ENCODE measurements around the gene TRUB2.

The TRUB2 gene

DNA sequence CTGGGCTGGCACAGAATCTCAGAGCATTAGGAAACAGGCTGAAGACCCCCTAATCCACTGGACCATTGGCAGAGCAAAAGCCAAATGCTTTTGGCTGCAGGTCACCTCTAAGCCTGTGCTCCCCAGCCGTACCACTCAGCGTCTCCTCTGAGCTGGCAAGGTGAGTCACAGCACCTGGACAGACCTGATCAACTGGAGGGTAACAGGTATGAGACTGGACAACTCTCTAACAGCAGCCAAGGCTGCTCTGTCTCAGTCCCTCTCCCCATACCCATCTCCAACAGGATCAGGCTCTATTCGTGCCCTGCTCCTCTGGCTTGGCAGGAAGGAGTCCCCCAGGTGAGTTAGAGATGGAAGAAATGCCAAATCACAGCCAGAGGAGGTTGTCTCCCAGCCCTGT lies 51.1 kb downstream of the TRUB2 start:
- DNase-seq (ENCODE audit: low read depth in 3 of 3), result no peak

- no peak for DNase-seq (ENCODE audit: low read depth in 3 of 3)
These were observed 55.2 kb downstream of the TRUB2 start for GRCh38 chr9:128266868-128267590.

DNA sequence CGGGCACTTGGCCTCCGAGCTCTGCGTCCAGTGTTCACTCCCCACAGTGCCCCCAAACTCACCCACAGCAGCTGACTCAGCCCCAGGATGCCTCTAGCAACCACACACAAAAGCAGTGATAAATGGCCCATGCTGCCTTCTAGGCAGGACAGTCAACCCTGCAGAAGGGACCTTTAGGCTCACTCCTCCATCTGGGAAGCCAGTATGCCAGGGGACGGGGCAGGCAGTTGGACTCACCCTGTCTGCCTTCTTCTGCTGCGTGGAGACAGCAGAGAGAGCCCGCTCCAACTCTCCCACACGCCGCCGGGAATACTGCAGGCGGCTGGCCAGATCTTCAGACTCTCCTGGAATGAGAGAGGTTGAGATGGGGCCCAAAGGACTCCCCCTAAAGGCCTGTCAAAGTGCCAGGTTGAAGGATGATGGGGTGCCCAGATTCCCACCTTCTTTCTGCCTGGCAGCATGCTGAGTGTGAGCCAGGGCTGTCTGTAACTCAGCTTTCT lies 56.8 kb downstream of the TRUB2 start:
- no peak for DNase-seq (ENCODE audit: low read depth in 3 of 3)

DNA sequence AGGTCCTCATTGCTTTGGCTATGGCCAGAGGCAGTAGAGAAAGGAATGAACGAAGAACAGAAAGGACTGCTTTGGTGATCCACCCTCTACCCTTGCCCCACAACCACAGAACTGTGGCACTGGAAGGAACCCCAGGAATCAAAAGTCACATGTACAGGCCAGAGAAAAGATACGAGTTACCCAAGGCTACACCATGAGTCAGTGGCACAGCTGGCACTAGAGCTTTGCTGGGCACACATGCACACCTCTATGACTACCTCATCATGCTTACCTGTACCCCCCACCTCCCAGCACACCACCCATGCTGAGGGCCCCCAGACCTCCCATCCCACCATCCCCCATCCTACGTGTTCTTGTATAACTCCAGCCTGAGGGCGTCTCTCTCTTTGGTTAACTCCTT lies 59.6 kb downstream of the TRUB2 start:
- no peak for DNase-seq (ENCODE audit: low read depth in 3 of 3)

DNA sequence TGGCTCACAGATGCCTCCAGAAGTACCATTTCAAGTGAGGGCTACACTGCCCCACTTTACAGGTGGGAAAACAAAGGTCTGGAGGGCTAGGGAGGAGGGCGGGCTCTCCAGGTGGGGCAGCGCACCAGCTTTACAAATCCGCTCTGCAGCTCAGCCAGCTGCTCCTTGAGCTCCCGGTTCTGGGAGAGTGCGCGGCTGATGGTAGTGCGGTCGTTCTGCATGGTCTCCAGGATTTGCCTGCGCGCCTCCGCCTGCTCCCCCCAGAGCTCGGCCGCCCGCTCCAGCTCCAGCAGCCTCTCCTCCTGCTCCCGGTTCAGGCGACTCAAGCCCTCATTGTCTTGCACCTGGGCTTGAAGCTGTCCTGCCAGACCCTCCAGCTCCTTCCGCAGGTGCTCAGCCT lies 61.9 kb downstream of the TRUB2 start:
- DNase-seq (ENCODE audit: low read depth in 3 of 3), result no peak

GRCh38 chr9:128259156-128259555 lies 63.1 kb downstream of the TRUB2 start:
- no peak for DNase-seq (ENCODE audit: low read depth in 3 of 3)

- no peak for DNase-seq (ENCODE audit: low read depth in 3 of 3)
These were observed 63.9 kb downstream of the TRUB2 start for GRCh38 chr9:128258326-128258725.

- no peak for DNase-seq (ENCODE audit: low read depth in 3 of 3)
These were observed 64.3 kb downstream of the TRUB2 start for GRCh38 chr9:128257907-128258306.

DNA sequence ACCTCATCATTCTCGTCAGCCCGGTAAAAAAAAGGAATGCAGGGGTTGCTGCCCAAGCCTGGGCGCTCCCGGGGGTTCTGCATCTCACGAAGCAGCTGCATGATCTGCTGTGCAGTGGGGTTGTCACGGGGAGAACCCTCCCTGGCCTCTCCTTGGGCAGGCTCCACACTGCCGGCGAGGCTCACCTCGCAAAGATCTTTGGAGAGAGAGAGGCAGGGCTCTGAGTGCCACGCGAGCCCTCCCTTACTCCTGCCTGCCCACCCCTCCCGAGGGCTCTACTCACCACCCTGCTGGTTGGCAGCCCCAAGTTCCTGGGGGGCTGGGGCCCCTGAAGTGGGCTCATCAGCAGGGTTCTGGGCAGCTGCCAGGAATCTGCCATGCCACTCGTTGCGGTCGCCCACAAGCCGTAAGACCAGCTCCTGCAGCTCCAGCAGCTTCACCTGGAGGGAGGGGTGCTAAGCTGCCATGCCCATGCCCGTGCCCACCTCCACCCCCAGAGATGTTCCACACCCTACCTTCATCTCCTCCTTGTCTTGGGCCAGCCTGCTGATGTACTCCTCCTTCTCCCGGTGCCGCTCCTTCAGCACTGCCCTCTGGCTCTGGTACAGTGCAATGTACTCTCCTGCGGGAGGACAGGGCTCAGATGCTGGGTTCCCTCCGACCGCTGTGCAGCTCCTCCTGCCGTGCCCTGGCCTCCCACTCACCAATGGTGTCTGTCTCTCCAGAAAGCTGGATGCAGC lies 65.0 kb downstream of the TRUB2 start:
- DNase-seq (ENCODE audit: low read depth in 3 of 3), result no peak
